Endothelial cell of umbilical vein (primary cell): Measurements from ENCODE around the gene VIPR2. TPM values are rescaled to one million over a fixed set of nuclear protein-coding genes. Genes with fewer than 3 reads are reported as not detected.

ENCODE experiments used
- BruUV-seq: library from RNA; stranded (reverse); fragments of 400-500 nt; replicated peaks from 2 replicates; lab custom pipeline; 2021; lab: Mats Ljungman, UMichigan
- CTCF ChIA-PET: fragments of 300-600, 350-600 bp; sonication (Branson Sonifier 250); formaldehyde crosslinking; loops from one replicate; lab custom pipeline; 2021; ENCODE audit warnings: antibody characterized with exemption, inconsistent platforms; lab: Charles Lee
- POLR2A ChIA-PET: fragments of 300-600, 350-600 bp; sonication (Branson Sonifier 250); formaldehyde crosslinking; loops from one replicate; lab custom pipeline; 2021; ENCODE audit warnings: antibody characterized with exemption, inconsistent platforms; lab: Charles Lee
- DNase-seq: peaks from one replicate; pipeline ENCODE4 v3.0.0-alpha.2; 2011; ENCODE audit warnings: low read depth, low spot score
- FAIRE-seq: peaks from 2 replicates; lab custom pipeline; 2011; peaks lifted over from hg19 to GRCh38; lab: Jason Lieb, UNC
- H2AFZ ChIP-seq: 2 replicates; pipeline ENCODE4 v1.6.0; 2012; ENCODE audit warnings: low read depth, low read length, control low read depth, inconsistent platforms
- H3K27ac ChIP-seq: 2 replicates; pipeline ENCODE4 v1.5.1; 2011; ENCODE audit warnings: low read depth, mild to moderate bottlenecking, control low read depth, low read length, moderate library complexity; ENCODE audit not compliant: insufficient read depth
- H3K27me3 ChIP-seq, 2 experiments: 2 replicates each; pipeline versions ENCODE4 v1.6.0 to v1.6.1; 2011; ENCODE audit warnings: low read length in 2 of 2, mixed read lengths in 1 of 2; ENCODE audit not compliant: control insufficient read depth in 2 of 2, insufficient read depth in 2 of 2
- H3K36me3 ChIP-seq, 2 experiments: 2 replicates in 1 of 2; 3 replicates in 1 of 2; pipeline ENCODE4 v1.5.1; 2011; ENCODE audit warnings: low read length in 2 of 2, mild to moderate bottlenecking in 1 of 2, moderate library complexity in 1 of 2; ENCODE audit not compliant: control insufficient read depth in 2 of 2, insufficient read depth in 2 of 2; ENCODE audit errors: extremely low read depth in 1 of 2
- H3K4me1 ChIP-seq: 3 replicates; pipeline ENCODE4 v1.5.1; 2011; ENCODE audit warnings: mild to moderate bottlenecking, low read length; ENCODE audit not compliant: control insufficient read depth, insufficient read depth; ENCODE audit errors: extremely low read depth
- H3K4me2 ChIP-seq: 2 replicates; pipeline ENCODE4 v1.6.1; 2011; ENCODE audit warnings: low read length, control low read depth, mixed read lengths; ENCODE audit not compliant: insufficient read depth
- H3K4me3 ChIP-seq, 3 experiments: fragments of 200-600 bp in 1 of 3; sonication (generic), shearing (Covaris generic) in 1 of 3; replicated peaks in 1 of 3; 2 replicates each; pipeline ENCODE4 v1.5.1; 2011 to 2016; ENCODE audit warnings: control low read depth in 3 of 3, low read length in 3 of 3, mild to moderate bottlenecking in 2 of 3, inconsistent platforms in 1 of 3, low read depth in 1 of 3, moderate library complexity in 1 of 3; ENCODE audit not compliant: insufficient read depth in 1 of 3
- H3K79me2 ChIP-seq: 2 replicates; pipeline ENCODE4 v1.6.0; 2012; ENCODE audit warnings: low read length, inconsistent platforms; ENCODE audit not compliant: control insufficient read depth, insufficient read depth
- H3K9ac ChIP-seq: replicated peaks from 2 replicates; pipeline ENCODE3; 2011; ENCODE audit warnings: low read length, control low read depth; ENCODE audit not compliant: insufficient read depth; ENCODE audit errors: extremely low read depth
- H3K9me1 ChIP-seq: replicated peaks from 3 replicates; pipeline ENCODE4 v1.6.0; 2011; ENCODE audit warnings: mild to moderate bottlenecking, low read length; ENCODE audit not compliant: control insufficient read depth, insufficient read depth; ENCODE audit errors: extremely low read depth
- H3K9me3 ChIP-seq: replicated peaks from 2 replicates; pipeline ENCODE4 v1.5.1; 2012; ENCODE audit warnings: low read length, inconsistent platforms; ENCODE audit not compliant: control insufficient read depth, insufficient read depth
- H4K20me1 ChIP-seq: replicated peaks from 2 replicates; pipeline ENCODE3; 2011; ENCODE audit warnings: mild to moderate bottlenecking, low read length; ENCODE audit not compliant: control insufficient read depth, insufficient read depth; ENCODE audit errors: extremely low read depth
- EZH2 ChIP-seq: IDR thresholded peaks from 2 replicates; pipeline ENCODE4 v1.6.1; 2012; ENCODE audit warnings: borderline replicate concordance, low read depth, mild to moderate bottlenecking, moderate library complexity, low read length, inconsistent platforms; ENCODE audit not compliant: severe bottlenecking
- FOS ChIP-seq: IDR thresholded peaks from 2 replicates; pipeline ENCODE4 v1.6.1; 2011; ENCODE audit warnings: mild to moderate bottlenecking, low read length, moderate library complexity, borderline replicate concordance; ENCODE audit not compliant: insufficient read depth
- GATA2 ChIP-seq: IDR thresholded peaks from 2 replicates; pipeline ENCODE4 v1.7.0; 2011; ENCODE audit warnings: low read depth, mild to moderate bottlenecking, moderate library complexity, mixed read lengths, low read length; ENCODE audit not compliant: insufficient read length, insufficient read depth
- JUN ChIP-seq: IDR thresholded peaks from 2 replicates; pipeline ENCODE4 v1.6.1; 2011; ENCODE audit warnings: borderline replicate concordance, low read depth; ENCODE audit not compliant: insufficient read length, insufficient read depth
- MYC ChIP-seq: IDR thresholded peaks from one replicate; pipeline ENCODE4 v1.6.1; 2011; ENCODE audit warnings: mild to moderate bottlenecking, low read depth, low read length
- POLR2A ChIP-seq: IDR thresholded peaks from 2 replicates; pipeline ENCODE4 v1.6.1; 2012; ENCODE audit warnings: low read depth, mild to moderate bottlenecking, control low read depth, low read length
- POLR2AphosphoS5 ChIP-seq: IDR thresholded peaks from 2 replicates; pipeline ENCODE4 v1.6.1; 2012; ENCODE audit warnings: low read depth, mild to moderate bottlenecking, control low read depth, low read length, moderate library complexity; ENCODE audit not compliant: insufficient read depth
- dilution Hi-C: fragments of 300-500 bp; cut with MboI; formaldehyde crosslinking; loops from one replicate; pipeline ENCODE4 v1.15.0; 2019; ENCODE audit warnings: low sequenced_read_pairs; ENCODE audit not compliant: extremely low pct_ligation_motif_present
- intact Hi-C: fragments of 100-400 bp; cut with micrococcal nuclease; formaldehyde crosslinking; loops from one replicate; pipeline ENCODE4 v1.10.0; 2022
- polyA plus RNA-seq, 4 experiments: library from polyadenylated mRNA; depleted of rRNA in 3 of 4; stranded (reverse) in 3 of 4; unstranded in 1 of 4; fragments of >200 nt; gene quantifications; 2 replicates each; pipeline versions ENCODE4 v1.2.1 to v1.2.3, GENCODE V29; 2011 to 2012; ENCODE audit warnings: missing spikeins in 1 of 4
- total RNA-seq: library from RNA; stranded (reverse); gene quantifications from 2 replicates; pipeline ENCODE4 v1.2.3, GENCODE V29; 2021
- TF ChIP-seq, protein P1 (sequence below), 2 donors: IDR thresholded peaks; 1 replicate in 1 of 2; 2 replicates in 1 of 2; pipeline ENCODE4 v1.5.1; 2011; ENCODE audit warnings: low read length in 2 of 2, mild to moderate bottlenecking in 2 of 2, moderate library complexity in 2 of 2, control low read depth in 1 of 2, inconsistent platforms in 1 of 2, low read depth in 1 of 2; ENCODE audit not compliant: insufficient read depth in 1 of 2; ENCODE audit errors: extremely low read depth in 1 of 2
- TF ChIP-seq, protein P2 (sequence below): IDR thresholded peaks from 2 replicates; pipeline ENCODE4 v1.6.1; 2011; ENCODE audit not compliant: insufficient read depth, insufficient read length

The VIPR2 gene
- total and polyA plus RNA-seq, 2 donors (not counting 3 experiments of a cell fraction or from before 2014, with no cell fraction given): not detected

DNA sequence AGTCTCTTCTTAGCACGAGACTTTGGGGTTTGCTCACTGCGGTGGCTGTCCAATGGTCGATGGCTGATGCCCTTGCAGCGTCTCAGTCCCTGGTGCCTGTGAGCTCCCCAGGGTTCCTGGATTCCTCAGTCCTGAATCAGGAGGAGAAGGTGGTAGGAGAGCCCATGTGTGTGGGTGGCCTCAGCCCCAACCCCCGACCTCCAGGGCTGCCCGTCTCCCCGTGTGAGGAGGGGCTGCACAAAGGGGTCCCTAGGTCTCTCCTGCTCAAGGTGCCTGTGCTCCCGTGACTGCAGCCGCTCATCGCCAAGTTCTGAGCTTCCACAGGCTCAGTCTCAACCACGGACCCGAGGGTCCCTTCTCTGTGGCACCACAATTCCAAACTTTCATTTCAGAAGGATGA lies 142.9 kb downstream of the VIPR2 start:
- Histone ChIP-seq H3K9me3 (peaks cover 2% of the 10 kb centered on the region), H3K4me2 (no peak overlapping the region), H3K9ac (no peak overlapping the region), H3K27ac (no peak overlapping the region), H2AFZ (no peak overlapping the region), H4K20me1 (no peaks in the 10 kb centered on the region), H3K27me3 (no peaks in the 10 kb centered on the region), H3K79me2 (no peaks in the 10 kb centered on the region), H3K36me3 (no peaks in the 10 kb centered on the region), H3K9me1 (no peaks in the 10 kb centered on the region), H3K4me1 (no peaks in the 10 kb centered on the region), H3K4me3 (no peak overlapping the region)
- POLR2A ChIA-PET: no interaction called here
- no peak for DNase-seq
- BruUV-seq: no TSS peak
- CTCF ChIA-PET: no interaction called here
- intact Hi-C loops: no loop called here
- TF ChIP-seq, protein P1, sequence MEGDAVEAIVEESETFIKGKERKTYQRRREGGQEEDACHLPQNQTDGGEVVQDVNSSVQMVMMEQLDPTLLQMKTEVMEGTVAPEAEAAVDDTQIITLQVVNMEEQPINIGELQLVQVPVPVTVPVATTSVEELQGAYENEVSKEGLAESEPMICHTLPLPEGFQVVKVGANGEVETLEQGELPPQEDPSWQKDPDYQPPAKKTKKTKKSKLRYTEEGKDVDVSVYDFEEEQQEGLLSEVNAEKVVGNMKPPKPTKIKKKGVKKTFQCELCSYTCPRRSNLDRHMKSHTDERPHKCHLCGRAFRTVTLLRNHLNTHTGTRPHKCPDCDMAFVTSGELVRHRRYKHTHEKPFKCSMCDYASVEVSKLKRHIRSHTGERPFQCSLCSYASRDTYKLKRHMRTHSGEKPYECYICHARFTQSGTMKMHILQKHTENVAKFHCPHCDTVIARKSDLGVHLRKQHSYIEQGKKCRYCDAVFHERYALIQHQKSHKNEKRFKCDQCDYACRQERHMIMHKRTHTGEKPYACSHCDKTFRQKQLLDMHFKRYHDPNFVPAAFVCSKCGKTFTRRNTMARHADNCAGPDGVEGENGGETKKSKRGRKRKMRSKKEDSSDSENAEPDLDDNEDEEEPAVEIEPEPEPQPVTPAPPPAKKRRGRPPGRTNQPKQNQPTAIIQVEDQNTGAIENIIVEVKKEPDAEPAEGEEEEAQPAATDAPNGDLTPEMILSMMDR (IDR thresholded peaks at IDR 0.05; ENCODE audit: extremely low read depth in 1 of 2, insufficient read depth in 1 of 2, low read depth in 1 of 2, low read length in 2 of 2): no peak
- TF ChIP-seq GATA2: no peak
- no peak for TF ChIP-seq JUN
- TF ChIP-seq POLR2A: no peak
- TF ChIP-seq, protein P2, sequence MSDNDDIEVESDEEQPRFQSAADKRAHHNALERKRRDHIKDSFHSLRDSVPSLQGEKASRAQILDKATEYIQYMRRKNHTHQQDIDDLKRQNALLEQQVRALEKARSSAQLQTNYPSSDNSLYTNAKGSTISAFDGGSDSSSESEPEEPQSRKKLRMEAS: no peak
- TF ChIP-seq MYC: no peak
- TF ChIP-seq POLR2AphosphoS5: no peak
- no peak for TF ChIP-seq EZH2
- no peak for TF ChIP-seq FOS
- FAIRE-seq: no peak
- dilution Hi-C loops: no loop called here
